HG02642 (cell line): ENCODE data around the gene VDR.
"Not testable (repeated sequence)": the region's sequence is repeated elsewhere in the genome, so short reads cannot be mapped to it uniquely, and the experiment has no call there.

Experiments used
- ATAC-seq: cut with Tn5 transposase; IDR thresholded peaks from one replicate; pipeline ENCODE4 v1.9.1; 2021; ENCODE audit warnings: mild to moderate bottlenecking; ENCODE audit not compliant: unreplicated experiment, poor library complexity

The VDR gene

GRCh38 chr12:47818467-47819137 is 86.2 kb downstream of the VDR start:
- ATAC-seq: no peak

GRCh38 chr12:47818007-47818376 is 86.8 kb downstream of the VDR start:
- no peak for ATAC-seq

- ATAC-seq: no peak
Measured at GRCh38 chr12:47817272-47818006, 87.4 kb downstream of the VDR start.

GRCh38 chr12:47816403-47817271 is 88.2 kb downstream of the VDR start:
- ATAC-seq: no peak

- ATAC-seq: not testable (repeated sequence)
Measured at GRCh38 chr12:47815447-47815846, 89.3 kb downstream of the VDR start.

- no peak for ATAC-seq
Measured at GRCh38 chr12:47814539-47815170, 90.1 kb downstream of the VDR start.

GRCh38 chr12:47813511-47814196 is 91.1 kb downstream of the VDR start:
- peak; percentile 34 for ATAC-seq

GRCh38 chr12:47812797-47813510 is 91.8 kb downstream of the VDR start:
- ATAC-seq: peak; percentile 70

GRCh38 chr12:47811581-47812484 is 93.0 kb downstream of the VDR start:
- ATAC-seq: no peak

- ATAC-seq: no peak
Measured at GRCh38 chr12:47811072-47811396, 93.8 kb downstream of the VDR start.

- not testable (repeated sequence) for ATAC-seq
Measured at GRCh38 chr12:47809518-47809917, 95.3 kb downstream of the VDR start.

GRCh38 chr12:47808574-47809365 is 96.0 kb downstream of the VDR start:
- no peak for ATAC-seq

GRCh38 chr12:47808050-47808449 is 96.7 kb downstream of the VDR start:
- ATAC-seq: peak; percentile 48

GRCh38 chr12:47807338-47807737 is 97.5 kb downstream of the VDR start:
- ATAC-seq: no peak

GRCh38 chr12:47805417-47805816 is 99.4 kb downstream of the VDR start:
- no peak for ATAC-seq

GRCh38 chr12:47804171-47804570 is 100.6 kb downstream of the VDR start:
- no peak for ATAC-seq

- ATAC-seq: no peak
Measured at GRCh38 chr12:47803191-47803875, 101.5 kb downstream of the VDR start.
